Neural progenitor cell (in vitro differentiated cells): ENCODE measurements around the gene TUSC2.

Experiments used
- EZH2 ChIP-seq: fragments of 200-600 bp; sonication (generic); IDR thresholded peaks from 2 replicates; pipeline ENCODE4 v1.6.1; 2017; ENCODE audit warnings: antibody characterized with exemption, mild to moderate bottlenecking, moderate library complexity
- TF ChIP-seq, protein P1 (sequence below): fragments of 200-600 bp; sonication (generic); IDR thresholded peaks from 2 replicates; pipeline ENCODE4 v1.5.1; 2017; ENCODE audit warnings: antibody characterized with exemption, mild to moderate bottlenecking

GRCh38 chr3:50342813-50343633, 15.0 kb upstream of the TUSC2 start:
- TF ChIP-seq, protein P1, sequence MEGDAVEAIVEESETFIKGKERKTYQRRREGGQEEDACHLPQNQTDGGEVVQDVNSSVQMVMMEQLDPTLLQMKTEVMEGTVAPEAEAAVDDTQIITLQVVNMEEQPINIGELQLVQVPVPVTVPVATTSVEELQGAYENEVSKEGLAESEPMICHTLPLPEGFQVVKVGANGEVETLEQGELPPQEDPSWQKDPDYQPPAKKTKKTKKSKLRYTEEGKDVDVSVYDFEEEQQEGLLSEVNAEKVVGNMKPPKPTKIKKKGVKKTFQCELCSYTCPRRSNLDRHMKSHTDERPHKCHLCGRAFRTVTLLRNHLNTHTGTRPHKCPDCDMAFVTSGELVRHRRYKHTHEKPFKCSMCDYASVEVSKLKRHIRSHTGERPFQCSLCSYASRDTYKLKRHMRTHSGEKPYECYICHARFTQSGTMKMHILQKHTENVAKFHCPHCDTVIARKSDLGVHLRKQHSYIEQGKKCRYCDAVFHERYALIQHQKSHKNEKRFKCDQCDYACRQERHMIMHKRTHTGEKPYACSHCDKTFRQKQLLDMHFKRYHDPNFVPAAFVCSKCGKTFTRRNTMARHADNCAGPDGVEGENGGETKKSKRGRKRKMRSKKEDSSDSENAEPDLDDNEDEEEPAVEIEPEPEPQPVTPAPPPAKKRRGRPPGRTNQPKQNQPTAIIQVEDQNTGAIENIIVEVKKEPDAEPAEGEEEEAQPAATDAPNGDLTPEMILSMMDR: peak; percentile 26
- no peak for TF ChIP-seq EZH2
